ENCODE data around the gene AFMID. TPM values are rescaled to one million over a fixed set of nuclear protein-coding genes. Genes with fewer than 3 reads are reported as not detected.

Gene AFMID
- total RNA-seq, 2 donors from 2014 or later: 27.1 to 60.6 TPM

- no peaks in the 10 kb centered on the region for H3K9me3 Mint-ChIP-seq
- peak overlapping the region; percentile 83 to 95 for H3K27ac Mint-ChIP-seq
- no peak for ATAC-seq
- no peak for DNase-seq (ENCODE audit: low spot score in 2 of 2)
- peaks cover 7 to 17% of the 10 kb centered on the region in 2 donors for H3K36me3 Mint-ChIP-seq
These were observed 14.7 kb upstream of the AFMID start for GRCh38 chr17:78172249-78173051.

- ATAC-seq: peak; percentile 39 to 51
- no peak for DNase-seq (ENCODE audit: low spot score in 2 of 2)
- peaks cover 7 to 19% of the 10 kb centered on the region in 2 donors for H3K36me3 Mint-ChIP-seq
These were observed 14.0 kb upstream of the AFMID start for GRCh38 chr17:78173097-78173715.

GRCh38 chr17:78174346-78174869 lies 12.8 kb upstream of the AFMID start:
- peaks cover 19 to 31% of the 10 kb centered on the region in 2 donors for H3K36me3 Mint-ChIP-seq
- peak overlapping the region; percentile 83 to 95 for H3K27ac Mint-ChIP-seq
- DNase-seq (ENCODE audit: low spot score in 2 of 2): no peak
- no peak for ATAC-seq
- H3K9me3 Mint-ChIP-seq: no peaks in the 10 kb centered on the region

More at GRCh38 chr17:78173097-78173715, 14.0 kb upstream of the AFMID start:
- no peaks in the 10 kb centered on the region for H3K9me3 Mint-ChIP-seq
- H3K27ac Mint-ChIP-seq: peak overlapping the region; percentile 83 to 95

- peak overlapping the region; percentile 65 to 83 for H3K27ac Mint-ChIP-seq
- ATAC-seq (no peak), DNase-seq (ENCODE audit: low spot score in 2 of 2) (no peak)
- no peaks in the 10 kb centered on the region for H3K9me3 Mint-ChIP-seq
- peaks cover 20 to 36% of the 10 kb centered on the region in 2 donors for H3K36me3 Mint-ChIP-seq
These were observed 12.1 kb upstream of the AFMID start for GRCh38 chr17:78174870-78175642.

GRCh38 chr17:78175643-78175981 lies 11.6 kb upstream of the AFMID start:
- H3K36me3 Mint-ChIP-seq: peaks cover 25 to 42% of the 10 kb centered on the region in 2 donors
- H3K27ac Mint-ChIP-seq: peak overlapping the region; percentile 74 to 85
- ATAC-seq: no peak
- no peak for DNase-seq (ENCODE audit: low spot score in 2 of 2)
- no peaks in the 10 kb centered on the region for H3K9me3 Mint-ChIP-seq

- peaks cover 31 to 49% of the 10 kb centered on the region in 2 donors for H3K36me3 Mint-ChIP-seq
- peak overlapping the region in 1 of 2 donors; percentile 52 for H3K27ac Mint-ChIP-seq
- H3K9me3 Mint-ChIP-seq: no peaks in the 10 kb centered on the region
- peak; percentile 60 to 71 for ATAC-seq
- DNase-seq (ENCODE audit: low spot score in 2 of 2): peak; percentile 78 to 83
These were observed 10.6 kb upstream of the AFMID start for GRCh38 chr17:78176548-78177025.

GRCh38 chr17:78179372-78179771 lies 7.8 kb upstream of the AFMID start:
- peak in 1 of 2 donors; percentile 59 for ATAC-seq
- peaks cover 39 to 53% of the 10 kb centered on the region in 2 donors for H3K36me3 Mint-ChIP-seq
- H3K27ac Mint-ChIP-seq: peak overlapping the region in 1 of 2 donors; percentile 44
- no peaks in the 10 kb centered on the region for H3K9me3 Mint-ChIP-seq
- no peak for DNase-seq (ENCODE audit: low spot score in 2 of 2)

- ATAC-seq (no peak), DNase-seq (ENCODE audit: low spot score in 2 of 2) (no peak)
- Mint-ChIP-seq H3K9me3 (no peaks in the 10 kb centered on the region), H3K36me3 (peaks cover 46 to 60% of the 10 kb centered on the region in 2 donors), H3K27ac (no peak overlapping the region)
These were observed 7.1 kb upstream of the AFMID start for GRCh38 chr17:78180083-78180482.

GRCh38 chr17:78180508-78180907 lies 6.7 kb upstream of the AFMID start:
- DNase-seq (ENCODE audit: low spot score in 2 of 2): no peak
- Mint-ChIP-seq H3K36me3 (peaks cover 48 to 62% of the 10 kb centered on the region in 2 donors), H3K27ac (peak overlapping the region in 1 of 2 donors; percentile 3), H3K9me3 (no peaks in the 10 kb centered on the region)
- no peak for ATAC-seq

GRCh38 chr17:78182504-78182903 lies 4.7 kb upstream of the AFMID start:
- no peak for ATAC-seq
- Mint-ChIP-seq H3K9me3 (no peaks in the 10 kb centered on the region), H3K27ac (no peak overlapping the region), H3K36me3 (peaks cover 48 to 62% of the 10 kb centered on the region in 2 donors)
- DNase-seq (ENCODE audit: low spot score in 2 of 2): no peak

GRCh38 chr17:78183916-78184315 lies 3.2 kb upstream of the AFMID start:
- Mint-ChIP-seq H3K27ac (peak overlapping the region in 1 of 2 donors; percentile 44), H3K9me3 (no peaks in the 10 kb centered on the region), H3K36me3 (peaks cover 41 to 59% of the 10 kb centered on the region in 2 donors)
- no peak for DNase-seq (ENCODE audit: low spot score in 2 of 2)
- no peak for ATAC-seq

- H3K36me3 Mint-ChIP-seq: peaks cover 37 to 54% of the 10 kb centered on the region in 2 donors
- DNase-seq (ENCODE audit: low spot score in 2 of 2): no peak
- H3K9me3 Mint-ChIP-seq: no peaks in the 10 kb centered on the region
- peak overlapping the region in 1 of 2 donors; percentile 57 for H3K27ac Mint-ChIP-seq
- no peak for ATAC-seq
These were observed 2.8 kb upstream of the AFMID start for GRCh38 chr17:78184351-78184750.

GRCh38 chr17:78184868-78185267 lies 2.3 kb upstream of the AFMID start:
- no peaks in the 10 kb centered on the region for H3K9me3 Mint-ChIP-seq

GRCh38 chr17:78185981-78186691 lies 1.0 kb upstream of the AFMID start:
- Mint-ChIP-seq H3K27ac (peak overlapping the region; percentile 86 to 93), H3K36me3 (peaks cover 34 to 50% of the 10 kb centered on the region in 2 donors), H3K9me3 (no peaks in the 10 kb centered on the region)
- ATAC-seq: peak in 1 of 2 donors; percentile 1
- no peak for DNase-seq (ENCODE audit: low spot score in 2 of 2)

More at GRCh38 chr17:78184868-78185267, 2.3 kb upstream of the AFMID start:
- ATAC-seq (no peak), DNase-seq (ENCODE audit: low spot score in 2 of 2) (no peak)
- peak overlapping the region in 1 of 2 donors; percentile 9 for H3K27ac Mint-ChIP-seq
- H3K36me3 Mint-ChIP-seq: peaks cover 35 to 49% of the 10 kb centered on the region in 2 donors

GRCh38 chr17:78196716-78197115 lies 9.6 kb downstream of the AFMID start:
- DNase-seq (ENCODE audit: low spot score in 2 of 2) (no peak), ATAC-seq (no peak)
- no peaks in the 10 kb centered on the region for H3K9me3 Mint-ChIP-seq
- H3K27ac Mint-ChIP-seq: no peak overlapping the region
- H3K36me3 Mint-ChIP-seq: peaks cover 0 to 12% of the 10 kb centered on the region in 2 donors
